Gastrocnemius medialis (tissue), 4 donors: ENCODE measurements around the gene SCGB2B2. TPM values are rescaled to one million over a fixed set of nuclear protein-coding genes. Genes with fewer than 3 reads are reported as not detected.

Experiments used
- ATAC-seq, 2 donors: fragments of 150-250 bp; one replicate each; pipeline ENCODE4 v1.9.1; 2016
- DNase-seq, 2 donors: peaks; one replicate each; pipeline ENCODE4 v3.0.0-alpha.2; 2019
- H3K27ac ChIP-seq, 4 donors: fragments of 200-600 bp; sonication (generic); 1 replicate in 1 of 4; 2 replicates in 3 of 4; pipeline ENCODE4 v1.5.1; 2016 to 2018; ENCODE audit warnings: mild to moderate bottlenecking in 2 of 4, moderate library complexity in 1 of 4
- H3K27me3 ChIP-seq, 3 donors: fragments of 200-600 bp; sonication (generic) in 2 of 3; 1 replicate in 1 of 3; 2 replicates in 2 of 3; pipeline versions ENCODE4 v1.5.1 to v1.6.0; 2016 to 2019; ENCODE audit warnings: mild to moderate bottlenecking in 1 of 3, moderate library complexity in 1 of 3
- H3K36me3 ChIP-seq, 2 donors: fragments of 200-600 bp; sonication (generic) in 1 of 2; one replicate each; pipeline ENCODE4 v1.5.1; 2017 to 2018
- H3K4me1 ChIP-seq, 2 donors: fragments of 200-600 bp; sonication (generic) in 1 of 2; one replicate each; pipeline ENCODE4 v1.5.1; 2016 to 2017; ENCODE audit warnings: mild to moderate bottlenecking in 2 of 2
- H3K4me3 ChIP-seq, 4 donors: fragments of 200-600 bp; sonication (generic) in 3 of 4; 1 replicate in 1 of 4; 2 replicates in 3 of 4; pipeline ENCODE4 v1.5.1; 2016 to 2019; ENCODE audit warnings: mild to moderate bottlenecking in 2 of 4
- H3K9me3 ChIP-seq, 3 donors: fragments of 200-600 bp; sonication (generic) in 2 of 3; 1 replicate in 1 of 3; 2 replicates in 2 of 3; pipeline ENCODE4 v1.5.1; 2016 to 2019
- CTCF ChIP-seq, 5 experiments: fragments of 450-650 bp in 3 of 5; fragments of 200-600 bp in 2 of 5; sonication (generic) in 2 of 5; IDR thresholded peaks in 4 of 5; conservative IDR thresholded peaks in 1 of 5; 1 replicate in 4 of 5; 2 replicates in 1 of 5; pipeline ENCODE4 v1.5.1; 2016 to 2019; ENCODE audit warnings: antibody characterized with exemption in 5 of 5, mild to moderate bottlenecking in 3 of 5, moderate library complexity in 3 of 5
- POLR2A ChIP-seq, 2 donors: fragments of 450-650 bp; IDR thresholded peaks; one replicate each; pipeline ENCODE4 v1.6.1; 2017; ENCODE audit warnings: antibody characterized with exemption in 2 of 2, mild to moderate bottlenecking in 2 of 2, moderate library complexity in 2 of 2
- in situ Hi-C, 4 donors: fragments of 200-750 bp; cut with MboI; loops; one replicate each; pipeline versions ENCODE4 v1.15.0 to v1.8.0; 2017; ENCODE audit warnings: low sequenced_read_pairs in 4 of 4
- intact Hi-C: fragments of 100-400 bp; cut with DNase I; formaldehyde crosslinking; loops from one replicate; pipeline ENCODE4 v1.15.1; 2023; ENCODE audit warnings: low total_unique reads
- total RNA-seq, 4 donors: library from RNA; depleted of rRNA; stranded (reverse); fragments of >200 nt; gene quantifications; one replicate each; pipeline versions ENCODE4 v1.1.0 to v1.2.3, GENCODE V29; 2016

SCGB2B2 gene
- total RNA-seq, 4 donors from 2014 or later = 0.20 to 1.1 (median 0.20) TPM; not detected in 1

- no peak for ATAC-seq
- in situ Hi-C loops = loop anchor here (5.0 to 25.0 kb wide), 6 partner anchors 61 to 218 kb away; no protein-coding TSS in a partner anchor
Observed at GRCh38 chr19:34713262-34713637, 36.3 kb upstream of the SCGB2B2 start.

GRCh38 chr19:34712395-34713261 lies 35.7 kb upstream of the SCGB2B2 start:
- H3K9me3 ChIP-seq = no peaks in the 10 kb centered on the region
- H3K4me1 ChIP-seq = no peaks in the 10 kb centered on the region
- in situ Hi-C loops = loop anchor here (5.0 to 25.0 kb wide), 6 partner anchors 60 to 218 kb away; no protein-coding TSS in a partner anchor
- peak; percentile 80 to 89 for ATAC-seq
- DNase-seq = peak; percentile 33 to 50
- TF ChIP-seq CTCF (IDR thresholded peaks at IDR 0.05 in 4 of 5, conservative IDR thresholded peaks at IDR 0.05 in 1 of 5) (peak; percentile 79 to 88 (median 86)), POLR2A (IDR thresholded peaks at IDR 0.05) (no peak)
- intact Hi-C loops = loop anchor here (1.0 to 2.0 kb wide), 3 partner anchors 73 to 211 kb away; no protein-coding TSS in a partner anchor
- H3K27ac ChIP-seq = no peak overlapping the region
- no peaks in the 10 kb centered on the region for H3K36me3 ChIP-seq
- H3K4me3 ChIP-seq = no peak overlapping the region
- no peaks in the 10 kb centered on the region for H3K27me3 ChIP-seq

More at GRCh38 chr19:34713262-34713637, 36.3 kb upstream of the SCGB2B2 start:
- H3K36me3 ChIP-seq = no peaks in the 10 kb centered on the region
- no peaks in the 10 kb centered on the region for H3K4me1 ChIP-seq
- H3K27ac ChIP-seq = no peak overlapping the region
- H3K27me3 ChIP-seq = no peaks in the 10 kb centered on the region
- no peak overlapping the region for H3K4me3 ChIP-seq
- TF ChIP-seq CTCF (IDR thresholded peaks at IDR 0.05 in 4 of 5, conservative IDR thresholded peaks at IDR 0.05 in 1 of 5) (no peak), POLR2A (IDR thresholded peaks at IDR 0.05) (no peak)
- intact Hi-C loops = loop anchor here (2.0 kb wide), 1 partner anchor 156 kb away; no protein-coding TSS in a partner anchor
- no peaks in the 10 kb centered on the region for H3K9me3 ChIP-seq
- DNase-seq = no peak

- no peak overlapping the region for H3K4me3 ChIP-seq
- no peak for ATAC-seq
- intact Hi-C loops = loop anchor here (1.0 to 2.0 kb wide), 3 partner anchors 73 to 211 kb away; no protein-coding TSS in a partner anchor
- H3K27me3 ChIP-seq = no peaks in the 10 kb centered on the region
- H3K36me3 ChIP-seq = no peaks in the 10 kb centered on the region
- no peaks in the 10 kb centered on the region for H3K9me3 ChIP-seq
- TF ChIP-seq CTCF (IDR thresholded peaks at IDR 0.05 in 4 of 5, conservative IDR thresholded peaks at IDR 0.05 in 1 of 5) = no peak
- no peak for TF ChIP-seq POLR2A (IDR thresholded peaks at IDR 0.05)
- in situ Hi-C loops = loop anchor here (5.0 to 25.0 kb wide), 6 partner anchors 60 to 217 kb away; no protein-coding TSS in a partner anchor
- no peaks in the 10 kb centered on the region for H3K4me1 ChIP-seq
- DNase-seq = no peak
- H3K27ac ChIP-seq = no peak overlapping the region
Observed at GRCh38 chr19:34711890-34712289, 34.9 kb upstream of the SCGB2B2 start.

GRCh38 chr19:34707661-34708060 lies 30.7 kb upstream of the SCGB2B2 start:
- Histone ChIP-seq H3K9me3 (no peaks in the 10 kb centered on the region), H3K4me3 (no peak overlapping the region), H3K27me3 (no peaks in the 10 kb centered on the region), H3K27ac (no peak overlapping the region), H3K36me3 (no peaks in the 10 kb centered on the region), H3K4me1 (no peaks in the 10 kb centered on the region)
- no peak for TF ChIP-seq CTCF (IDR thresholded peaks at IDR 0.05 in 4 of 5, conservative IDR thresholded peaks at IDR 0.05 in 1 of 5)
- TF ChIP-seq POLR2A (IDR thresholded peaks at IDR 0.05) = no peak
- in situ Hi-C loops (loop anchor here in 1 of 4 donors (25.0 kb wide), 1 partner anchor 195 kb away; no protein-coding TSS in a partner anchor), intact Hi-C loops (no loop called here)
- no peak for ATAC-seq
- no peak for DNase-seq
